HUES6 (cell line): ENCODE measurements around the gene UHRF1.
"Not testable (repeated sequence)": the region's sequence is repeated elsewhere in the genome, so short reads cannot be mapped to it uniquely, and the experiment has no call there.

ENCODE experiments used
- H3K27ac ChIP-seq: 2 replicates; pipeline ENCODE4 v1.7.0; 2013; ENCODE audit warnings: low read depth, mild to moderate bottlenecking, low read length, inconsistent platforms
- H3K27me3 ChIP-seq: 2 replicates; pipeline ENCODE4 v1.6.1; 2013; ENCODE audit warnings: low read length; ENCODE audit not compliant: control insufficient read depth, insufficient read depth
- H3K36me3 ChIP-seq: 2 replicates; pipeline ENCODE4 v1.6.1; 2013; ENCODE audit warnings: low read length; ENCODE audit not compliant: control insufficient read depth, insufficient read depth
- H3K4me1 ChIP-seq: 2 replicates; pipeline ENCODE4 v1.6.1; 2013; ENCODE audit warnings: low read length; ENCODE audit not compliant: control insufficient read depth, insufficient read depth
- H3K4me3 ChIP-seq: 2 replicates; pipeline ENCODE4 v1.5.1; 2013; ENCODE audit warnings: low read depth, low read length
- H3K9ac ChIP-seq: one replicate; pipeline ENCODE4 v1.6.1; 2013; ENCODE audit warnings: mild to moderate bottlenecking, low read length
- H3K9me3 ChIP-seq: 2 replicates; pipeline ENCODE4 v1.6.1; 2013; ENCODE audit warnings: low read depth, low read length; ENCODE audit not compliant: control insufficient read depth, insufficient read depth

The UHRF1 gene

DNA sequence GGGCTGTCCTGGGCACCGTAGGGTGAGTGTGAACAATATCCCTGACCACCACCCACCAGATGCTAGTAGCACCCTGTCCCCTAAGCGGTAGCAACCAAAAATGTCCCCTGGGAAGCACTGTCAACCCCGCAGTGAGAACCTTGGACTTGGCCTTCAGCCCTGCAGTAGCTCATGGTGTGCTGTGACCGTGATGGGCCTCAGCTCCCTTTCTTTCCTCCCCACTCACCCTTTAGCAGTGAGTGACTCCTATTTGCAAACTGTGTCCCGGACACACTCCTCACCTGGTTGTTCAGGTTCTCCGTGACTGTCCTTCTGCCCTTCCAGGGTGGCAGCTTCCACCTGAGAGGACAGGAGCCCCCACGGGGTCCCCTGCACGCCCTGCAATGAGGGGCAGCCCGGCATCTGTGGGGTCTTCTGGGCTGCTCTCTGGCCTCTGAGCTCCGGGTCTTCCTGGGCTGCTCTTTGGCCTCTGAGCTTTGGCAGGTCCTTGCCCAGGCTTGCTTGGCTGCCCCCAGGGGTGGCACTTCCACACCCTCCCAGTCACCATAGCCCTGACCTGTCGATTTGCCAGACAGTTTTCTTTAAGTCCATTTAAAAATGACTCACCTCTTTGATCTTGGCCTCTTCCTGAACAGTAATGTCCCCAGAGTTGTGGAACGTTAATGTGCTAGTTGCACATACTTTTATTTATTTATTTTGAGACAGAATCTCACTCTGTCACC lies 63.4 kb downstream of the UHRF1 start:
- H3K36me3 ChIP-seq = peaks cover 7% of the 10 kb centered on the region
- no peaks in the 10 kb centered on the region for H3K9me3 ChIP-seq
- H3K27ac ChIP-seq = no peak overlapping the region
- no peak overlapping the region for H3K4me3 ChIP-seq
- no peak overlapping the region for H3K9ac ChIP-seq
- peaks cover 37% of the 10 kb centered on the region for H3K4me1 ChIP-seq
- H3K27me3 ChIP-seq = no peaks in the 10 kb centered on the region

GRCh38 chr19:4974880-4975469 lies 65.7 kb downstream of the UHRF1 start:
- H3K9me3 ChIP-seq = no peaks in the 10 kb centered on the region
- peaks cover 36% of the 10 kb centered on the region for H3K4me1 ChIP-seq
- no peaks in the 10 kb centered on the region for H3K27me3 ChIP-seq
- H3K27ac ChIP-seq = no peak overlapping the region
- H3K9ac ChIP-seq = no peak overlapping the region
- H3K4me3 ChIP-seq = no peak overlapping the region
- peaks cover 11% of the 10 kb centered on the region for H3K36me3 ChIP-seq

- Histone ChIP-seq H3K36me3 (peaks cover 11% of the 10 kb centered on the region), H3K4me1 (peaks cover 30% of the 10 kb centered on the region)
- not testable (repeated sequence) for H3K27me3 ChIP-seq, H3K27ac ChIP-seq, H3K4me3 ChIP-seq, H3K9ac ChIP-seq, H3K9me3 ChIP-seq
Observed at GRCh38 chr19:4975601-4976000, 66.3 kb downstream of the UHRF1 start.

DNA sequence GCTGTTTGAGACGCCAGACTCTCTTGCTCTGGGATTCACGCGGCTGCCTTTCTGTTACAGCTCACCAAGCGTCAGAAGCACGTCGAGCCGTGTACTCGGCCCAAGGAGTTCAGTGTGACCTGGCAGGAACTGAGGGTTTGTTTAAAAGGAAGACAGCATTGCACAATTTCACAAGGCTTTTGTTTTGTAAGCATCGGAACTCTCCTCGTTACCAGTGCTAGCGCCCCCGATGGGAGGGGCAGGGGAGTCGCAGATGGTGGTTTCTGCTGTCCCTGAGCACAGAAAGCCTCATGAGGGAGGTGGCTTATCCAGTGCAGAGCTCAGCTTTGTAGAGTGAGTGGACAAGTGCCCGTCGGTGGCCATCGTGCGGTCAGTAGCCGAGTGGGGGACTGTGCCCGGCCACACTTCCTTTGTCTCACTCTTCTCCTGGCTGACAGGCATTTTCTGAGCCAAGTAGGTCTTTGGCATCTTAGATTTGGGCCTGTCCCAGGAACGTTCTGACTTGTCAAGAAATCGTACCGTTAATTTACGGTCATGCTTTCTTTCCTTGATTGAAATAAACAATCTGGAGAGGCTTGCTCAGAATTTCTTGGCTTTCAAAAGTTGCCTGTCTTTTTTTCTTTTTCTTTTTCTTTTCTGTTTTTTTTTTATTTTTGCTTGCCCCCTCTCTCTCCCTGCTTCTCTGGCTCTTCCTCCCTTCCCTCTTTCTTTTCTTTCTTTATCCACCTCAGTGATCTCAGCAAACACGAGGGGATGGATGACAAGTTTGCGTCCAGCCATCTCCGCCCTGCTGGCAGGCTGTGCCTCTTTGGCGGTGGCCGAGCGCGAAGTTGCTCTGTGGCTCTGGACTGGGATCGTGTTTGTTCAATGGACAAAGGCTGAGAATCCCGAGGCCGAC lies 67.3 kb downstream of the UHRF1 start:
- H3K27ac ChIP-seq = no peak overlapping the region
- no peak overlapping the region for H3K4me3 ChIP-seq
- H3K36me3 ChIP-seq = peaks cover 11% of the 10 kb centered on the region
- H3K9me3 ChIP-seq = no peaks in the 10 kb centered on the region
- H3K4me1 ChIP-seq = peaks cover 20% of the 10 kb centered on the region
- H3K9ac ChIP-seq = peak overlapping the region; percentile 3
- H3K27me3 ChIP-seq = no peaks in the 10 kb centered on the region

DNA sequence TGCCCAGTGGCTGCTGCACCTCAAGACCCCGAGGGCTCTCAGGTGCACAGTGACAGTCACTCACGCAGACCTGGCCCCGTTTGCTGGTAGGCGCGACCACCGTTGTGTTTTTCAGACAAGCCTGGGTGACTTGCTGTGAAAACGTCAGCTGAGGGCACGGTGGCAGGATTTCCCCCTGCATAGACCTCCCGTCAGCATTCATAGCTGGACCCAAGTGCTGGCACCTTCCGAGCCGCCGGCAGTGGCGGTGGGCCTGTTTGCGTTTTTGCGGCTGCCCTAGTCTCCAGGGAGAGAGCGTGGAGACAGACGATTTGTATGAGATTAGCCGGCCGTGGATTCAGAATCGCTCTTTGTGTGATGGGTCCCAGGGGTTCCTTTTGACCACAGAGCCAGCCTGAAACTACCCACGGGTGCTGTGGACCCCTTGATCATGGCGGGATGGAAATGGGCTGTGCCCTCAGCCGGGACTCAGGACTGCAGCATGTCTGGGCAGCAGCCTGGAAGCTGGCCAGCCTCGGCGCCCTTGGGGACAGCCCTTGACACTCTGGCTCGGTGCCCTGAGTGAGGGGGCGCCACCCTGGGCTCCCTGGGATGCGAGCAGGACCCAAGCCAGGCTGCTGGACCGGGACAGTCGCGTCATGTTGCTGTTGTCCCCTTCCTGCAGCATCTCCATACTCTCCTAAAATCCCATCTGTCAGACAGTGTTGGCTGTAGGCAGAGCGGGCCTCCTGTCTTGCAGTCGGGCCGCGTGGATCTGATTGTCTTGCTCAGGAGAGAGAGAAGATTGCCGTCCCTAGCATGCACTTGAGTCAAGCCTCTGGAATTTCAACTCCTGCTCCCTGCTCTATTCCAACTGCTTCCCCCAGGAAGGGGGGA lies 68.2 kb downstream of the UHRF1 start:
- Histone ChIP-seq H3K27ac (0 out of 2 replicates have a peak overlapping the region, but pooled peaks have one; percentile 16), H3K9ac (no peak overlapping the region), H3K9me3 (no peaks in the 10 kb centered on the region), H3K4me3 (no peak overlapping the region), H3K36me3 (peaks cover 11% of the 10 kb centered on the region), H3K4me1 (peaks cover 19% of the 10 kb centered on the region), H3K27me3 (no peaks in the 10 kb centered on the region)

DNA sequence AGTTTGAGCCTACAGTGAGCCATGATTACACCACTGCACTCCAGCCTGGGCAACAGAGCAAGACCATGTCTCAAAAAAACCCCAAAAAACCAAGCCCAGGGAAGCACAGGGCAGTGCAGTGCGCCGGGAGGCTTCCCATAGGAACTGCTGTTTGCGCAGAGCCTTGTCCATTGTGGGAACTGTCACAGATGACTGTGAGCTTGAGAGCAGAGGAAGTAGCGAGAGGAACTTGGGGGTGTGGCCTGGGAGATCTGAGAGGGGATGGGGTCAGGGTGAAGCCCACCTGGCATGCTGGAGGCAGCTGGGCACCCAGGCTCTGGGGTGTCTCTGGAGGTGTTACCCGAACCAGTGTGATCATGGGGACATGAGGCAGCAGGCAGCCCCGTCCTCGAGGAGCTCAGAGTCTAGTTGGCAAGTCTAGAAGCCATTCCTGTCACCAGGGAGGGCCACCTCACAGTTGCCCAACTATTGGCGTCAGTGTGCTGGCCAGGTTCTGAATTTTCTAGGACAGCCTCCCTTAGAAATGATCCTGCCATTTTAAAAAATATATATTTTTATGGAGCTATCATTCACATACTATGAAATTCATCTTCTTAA lies 70.0 kb downstream of the UHRF1 start:
- no peak overlapping the region for H3K27ac ChIP-seq
- no peaks in the 10 kb centered on the region for H3K27me3 ChIP-seq
- H3K9me3 ChIP-seq = no peaks in the 10 kb centered on the region
- peaks cover 11% of the 10 kb centered on the region for H3K36me3 ChIP-seq
- H3K9ac ChIP-seq = no peak overlapping the region
- H3K4me1 ChIP-seq = peaks cover 32% of the 10 kb centered on the region
- H3K4me3 ChIP-seq = no peak overlapping the region

DNA sequence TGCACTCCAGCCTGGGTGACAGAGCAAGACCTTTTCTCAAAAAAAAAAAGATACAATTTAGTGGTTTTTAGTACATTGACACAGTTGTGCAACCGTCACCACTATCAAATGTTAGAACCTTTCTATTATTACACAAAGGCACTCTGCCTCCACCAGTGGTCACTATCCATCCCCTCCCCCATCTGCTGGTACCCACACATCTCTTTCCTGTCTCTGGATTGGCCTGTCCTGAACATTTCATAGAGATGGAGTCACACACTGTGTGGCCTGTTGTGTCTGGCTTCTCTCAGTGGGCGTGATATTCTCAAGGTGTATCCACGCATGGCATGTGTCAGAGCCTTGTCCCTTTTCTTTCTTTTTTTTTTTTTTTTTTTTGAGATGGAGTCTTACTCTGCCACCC lies 70.8 kb downstream of the UHRF1 start:
- H3K9me3 ChIP-seq = no peaks in the 10 kb centered on the region
- no peak overlapping the region for H3K9ac ChIP-seq
- H3K4me1 ChIP-seq = peaks cover 34% of the 10 kb centered on the region
- no peak overlapping the region for H3K27ac ChIP-seq
- no peaks in the 10 kb centered on the region for H3K27me3 ChIP-seq
- peaks cover 11% of the 10 kb centered on the region for H3K36me3 ChIP-seq
- no peak overlapping the region for H3K4me3 ChIP-seq

- Histone ChIP-seq H3K9me3 (no peaks in the 10 kb centered on the region), H3K27me3 (no peaks in the 10 kb centered on the region), H3K36me3 (peaks cover 11% of the 10 kb centered on the region), H3K4me1 (peaks cover 42% of the 10 kb centered on the region), H3K9ac (no peak overlapping the region), H3K27ac (no peak overlapping the region), H3K4me3 (no peak overlapping the region)
Observed at GRCh38 chr19:4980838-4981680, 71.8 kb downstream of the UHRF1 start.

DNA sequence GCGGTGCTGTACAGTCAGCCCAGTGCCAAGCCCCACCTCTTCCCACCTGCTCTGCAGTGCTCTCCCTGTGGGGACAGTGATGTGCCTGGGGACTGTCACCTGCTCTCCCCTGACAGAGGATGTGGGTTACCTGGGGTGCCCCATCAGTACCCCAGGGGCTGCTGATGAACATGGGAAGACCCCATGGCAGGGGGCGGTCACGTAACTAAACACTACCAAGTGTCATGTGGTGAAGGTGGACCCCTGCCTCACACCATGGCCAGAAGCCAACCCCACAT lies 72.3 kb downstream of the UHRF1 start:
- Histone ChIP-seq H3K27me3 (no peaks in the 10 kb centered on the region), H3K4me1 (peaks cover 42% of the 10 kb centered on the region), H3K36me3 (peaks cover 11% of the 10 kb centered on the region), H3K9ac (no peak overlapping the region), H3K4me3 (no peak overlapping the region), H3K9me3 (no peaks in the 10 kb centered on the region), H3K27ac (no peak overlapping the region)
